Loucy (cell line): ENCODE results near the gene AMPD2.

Experiments used
- H2AFZ ChIP-seq: fragments of 200-600 bp; sonication (generic); 2 replicates; pipeline ENCODE4 v1.6.0; 2016; ENCODE audit warnings: antibody characterized with exemption, mild to moderate bottlenecking, low read length, moderate library complexity
- H3F3A ChIP-seq: fragments of 200-600 bp; 2 replicates; pipeline ENCODE4 v1.6.0; 2016; ENCODE audit warnings: antibody characterized with exemption, low read depth, mild to moderate bottlenecking
- H3K27me3 ChIP-seq: fragments of 200-600 bp; sonication (generic); 2 replicates; pipeline ENCODE4 v1.6.1; 2014; ENCODE audit warnings: low read length, mild to moderate bottlenecking; ENCODE audit not compliant: insufficient read depth, poor library complexity, severe bottlenecking
- H3K36me3 ChIP-seq: fragments of 200-600 bp; sonication (generic); 2 replicates; pipeline ENCODE4 v1.6.1; 2016; ENCODE audit warnings: low read length; ENCODE audit not compliant: insufficient read depth
- H3K4me1 ChIP-seq: fragments of 200-600 bp; sonication (generic); 2 replicates; pipeline ENCODE4 v1.5.1; 2014; ENCODE audit warnings: low read length, mild to moderate bottlenecking; ENCODE audit not compliant: insufficient read depth, poor library complexity, severe bottlenecking
- H3K4me2 ChIP-seq: fragments of 200-600 bp; sonication (generic); 2 replicates; pipeline ENCODE4 v1.6.0; 2014; ENCODE audit warnings: antibody characterized with exemption, low read length, low read depth, mild to moderate bottlenecking; ENCODE audit not compliant: poor library complexity, severe bottlenecking
- H3K4me3 ChIP-seq: fragments of 200-600 bp; sonication (generic); 2 replicates; pipeline ENCODE4 v1.5.1; 2014; ENCODE audit warnings: low read length, mild to moderate bottlenecking, mixed read lengths; ENCODE audit not compliant: poor library complexity, severe bottlenecking
- H3K79me2 ChIP-seq: fragments of 200-600 bp; sonication (generic); 2 replicates; pipeline ENCODE4 v1.6.1; 2014; ENCODE audit warnings: low read length; ENCODE audit not compliant: insufficient read depth
- H3K9ac ChIP-seq: fragments of 200-600 bp; sonication (generic); 2 replicates; pipeline ENCODE4 v1.6.0; 2014; ENCODE audit warnings: mild to moderate bottlenecking, low read depth, low read length, moderate library complexity; ENCODE audit not compliant: poor library complexity, severe bottlenecking
- H3K9me2 ChIP-seq: fragments of 200-600 bp; sonication (generic); replicated peaks from 2 replicates; pipeline ENCODE4 v1.6.1; 2016; ENCODE audit warnings: low read depth, low read length, mixed read lengths
- H3K9me3 ChIP-seq: fragments of 200-600 bp; sonication (generic); 2 replicates; pipeline ENCODE4 v1.6.1; 2014; ENCODE audit warnings: mild to moderate bottlenecking, antibody characterized with exemption, low read length, low read depth; ENCODE audit not compliant: insufficient read depth
- H4K20me1 ChIP-seq: fragments of 200-600 bp; sonication (generic); 2 replicates; pipeline ENCODE4 v1.6.0; 2014; ENCODE audit warnings: antibody characterized with exemption, low read length, mild to moderate bottlenecking; ENCODE audit not compliant: insufficient read depth, poor library complexity, severe bottlenecking
- CTCF ChIP-seq: fragments of 200-600 bp; sonication (generic); conservative IDR thresholded peaks from 2 replicates; pipeline ENCODE4 v1.5.1; 2014; ENCODE audit warnings: mild to moderate bottlenecking, antibody characterized with exemption, low read length
- EZH2phosphoT487 ChIP-seq: fragments of 200-600 bp; IDR thresholded peaks from 2 replicates; pipeline ENCODE4 v1.6.1; 2018; ENCODE audit warnings: antibody characterized with exemption, mild to moderate bottlenecking, moderate library complexity, borderline replicate concordance

Gene AMPD2

GRCh38 chr1:109626682-109627408 is 7.2 kb downstream of the AMPD2 start:
- Histone ChIP-seq H3K36me3 (peaks cover 56% of the 10 kb centered on the region; the same call in 1 of the 2 replicates), H3K9ac (no peak overlapping the region), H4K20me1 (peaks cover 24% of the 10 kb centered on the region)

GRCh38 chr1:109627692-109628399 is 8.2 kb downstream of the AMPD2 start:
- Histone ChIP-seq H3K9me3 (no peaks in the 10 kb centered on the region), H3K36me3 (peaks cover 58% of the 10 kb centered on the region; the same call in 1 of the 2 replicates), H3F3A (no peaks in the 10 kb centered on the region), H2AFZ (no peak overlapping the region), H3K27me3 (no peaks in the 10 kb centered on the region), H3K9ac (no peak overlapping the region), H4K20me1 (peaks cover 17% of the 10 kb centered on the region), H3K79me2 (peaks cover 36% of the 10 kb centered on the region), H3K4me2 (no peak overlapping the region), H3K4me3 (no peak overlapping the region), H3K4me1 (peaks cover 22% of the 10 kb centered on the region), H3K9me2 (no peaks in the 10 kb centered on the region)
- TF ChIP-seq EZH2phosphoT487 (no peak), CTCF (no peak)

More at GRCh38 chr1:109626682-109627408, 7.2 kb downstream of the AMPD2 start:
- no peaks in the 10 kb centered on the region for H3K9me2 ChIP-seq
- no peak overlapping the region for H3K4me2 ChIP-seq
- H2AFZ ChIP-seq = no peak overlapping the region
- no peak overlapping the region for H3K4me3 ChIP-seq
- peaks cover 32% of the 10 kb centered on the region for H3K4me1 ChIP-seq
- TF ChIP-seq EZH2phosphoT487 (no peak), CTCF (no peak)
- no peaks in the 10 kb centered on the region for H3K27me3 ChIP-seq
- H3F3A ChIP-seq = no peaks in the 10 kb centered on the region
- H3K79me2 ChIP-seq = peaks cover 46% of the 10 kb centered on the region
- no peaks in the 10 kb centered on the region for H3K9me3 ChIP-seq

- Histone ChIP-seq H3K4me1 (peaks cover 13% of the 10 kb centered on the region), H3K4me3 (no peak overlapping the region), H3K9me2 (no peaks in the 10 kb centered on the region), H3K27me3 (no peaks in the 10 kb centered on the region), H3K9ac (no peak overlapping the region), H3K36me3 (peaks cover 58% of the 10 kb centered on the region; the same call in 1 of the 2 replicates), H3F3A (no peaks in the 10 kb centered on the region), H3K9me3 (no peaks in the 10 kb centered on the region), H4K20me1 (peaks cover 13% of the 10 kb centered on the region), H3K4me2 (no peak overlapping the region), H2AFZ (no peak overlapping the region), H3K79me2 (peaks cover 27% of the 10 kb centered on the region)
- TF ChIP-seq CTCF = no peak
- TF ChIP-seq EZH2phosphoT487 = no peak
Measured at GRCh38 chr1:109628540-109629321, 9.1 kb downstream of the AMPD2 start.
